A673 (cell line): Measurements from ENCODE around the gene NPC1.

ENCODE experiments used
- EZH2 ChIP-seq: fragments of 200-600 bp; sonication (generic); IDR thresholded peaks from 2 replicates; pipeline ENCODE4 v1.6.1; 2017; ENCODE audit warnings: borderline replicate concordance, low read depth, mild to moderate bottlenecking, mixed read lengths, antibody characterized with exemption, low read length; ENCODE audit not compliant: poor library complexity, severe bottlenecking
- TF ChIP-seq, protein P1 (sequence below): fragments of 300-800, 200-600 bp; sonication (generic); conservative IDR thresholded peaks from 2 replicates; pipeline ENCODE4 v1.5.1; 2017; ENCODE audit warnings: low read depth, mild to moderate bottlenecking, antibody characterized with exemption, low read length, moderate library complexity, mixed read lengths

GRCh38 chr18:23618862-23619387, 32.6 kb upstream of the NPC1 start:
- TF ChIP-seq, protein P1, sequence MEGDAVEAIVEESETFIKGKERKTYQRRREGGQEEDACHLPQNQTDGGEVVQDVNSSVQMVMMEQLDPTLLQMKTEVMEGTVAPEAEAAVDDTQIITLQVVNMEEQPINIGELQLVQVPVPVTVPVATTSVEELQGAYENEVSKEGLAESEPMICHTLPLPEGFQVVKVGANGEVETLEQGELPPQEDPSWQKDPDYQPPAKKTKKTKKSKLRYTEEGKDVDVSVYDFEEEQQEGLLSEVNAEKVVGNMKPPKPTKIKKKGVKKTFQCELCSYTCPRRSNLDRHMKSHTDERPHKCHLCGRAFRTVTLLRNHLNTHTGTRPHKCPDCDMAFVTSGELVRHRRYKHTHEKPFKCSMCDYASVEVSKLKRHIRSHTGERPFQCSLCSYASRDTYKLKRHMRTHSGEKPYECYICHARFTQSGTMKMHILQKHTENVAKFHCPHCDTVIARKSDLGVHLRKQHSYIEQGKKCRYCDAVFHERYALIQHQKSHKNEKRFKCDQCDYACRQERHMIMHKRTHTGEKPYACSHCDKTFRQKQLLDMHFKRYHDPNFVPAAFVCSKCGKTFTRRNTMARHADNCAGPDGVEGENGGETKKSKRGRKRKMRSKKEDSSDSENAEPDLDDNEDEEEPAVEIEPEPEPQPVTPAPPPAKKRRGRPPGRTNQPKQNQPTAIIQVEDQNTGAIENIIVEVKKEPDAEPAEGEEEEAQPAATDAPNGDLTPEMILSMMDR: no peak
- no peak for TF ChIP-seq EZH2
